HTERT RPE-1 (cell line): Measurements from ENCODE around the gene NBEA.
"Not testable (repeated sequence)": the region's sequence is repeated elsewhere in the genome, so short reads cannot be mapped to it uniquely, and the experiment has no call there.

Experiments
- in situ Hi-C: fragments of 300-500 bp; cut with MboI; formaldehyde crosslinking; loops from 4 replicates; pipeline ENCODE4 v1.14.3; 2020; ENCODE audit warnings: low sequenced_read_pairs

Gene NBEA, protein sequence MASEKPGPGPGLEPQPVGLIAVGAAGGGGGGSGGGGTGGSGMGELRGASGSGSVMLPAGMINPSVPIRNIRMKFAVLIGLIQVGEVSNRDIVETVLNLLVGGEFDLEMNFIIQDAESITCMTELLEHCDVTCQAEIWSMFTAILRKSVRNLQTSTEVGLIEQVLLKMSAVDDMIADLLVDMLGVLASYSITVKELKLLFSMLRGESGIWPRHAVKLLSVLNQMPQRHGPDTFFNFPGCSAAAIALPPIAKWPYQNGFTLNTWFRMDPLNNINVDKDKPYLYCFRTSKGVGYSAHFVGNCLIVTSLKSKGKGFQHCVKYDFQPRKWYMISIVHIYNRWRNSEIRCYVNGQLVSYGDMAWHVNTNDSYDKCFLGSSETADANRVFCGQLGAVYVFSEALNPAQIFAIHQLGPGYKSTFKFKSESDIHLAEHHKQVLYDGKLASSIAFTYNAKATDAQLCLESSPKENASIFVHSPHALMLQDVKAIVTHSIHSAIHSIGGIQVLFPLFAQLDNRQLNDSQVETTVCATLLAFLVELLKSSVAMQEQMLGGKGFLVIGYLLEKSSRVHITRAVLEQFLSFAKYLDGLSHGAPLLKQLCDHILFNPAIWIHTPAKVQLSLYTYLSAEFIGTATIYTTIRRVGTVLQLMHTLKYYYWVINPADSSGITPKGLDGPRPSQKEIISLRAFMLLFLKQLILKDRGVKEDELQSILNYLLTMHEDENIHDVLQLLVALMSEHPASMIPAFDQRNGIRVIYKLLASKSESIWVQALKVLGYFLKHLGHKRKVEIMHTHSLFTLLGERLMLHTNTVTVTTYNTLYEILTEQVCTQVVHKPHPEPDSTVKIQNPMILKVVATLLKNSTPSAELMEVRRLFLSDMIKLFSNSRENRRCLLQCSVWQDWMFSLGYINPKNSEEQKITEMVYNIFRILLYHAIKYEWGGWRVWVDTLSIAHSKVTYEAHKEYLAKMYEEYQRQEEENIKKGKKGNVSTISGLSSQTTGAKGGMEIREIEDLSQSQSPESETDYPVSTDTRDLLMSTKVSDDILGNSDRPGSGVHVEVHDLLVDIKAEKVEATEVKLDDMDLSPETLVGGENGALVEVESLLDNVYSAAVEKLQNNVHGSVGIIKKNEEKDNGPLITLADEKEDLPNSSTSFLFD (N-terminal part only)

GRCh38 chr13:34941835-34942731, at the start of gene NBEA:
NBEA (plus strand) TSS chr13:34942270; CDS start chr13:34942821, 551 bp downstream.
- in situ Hi-C loops: no loop called here

DNA sequence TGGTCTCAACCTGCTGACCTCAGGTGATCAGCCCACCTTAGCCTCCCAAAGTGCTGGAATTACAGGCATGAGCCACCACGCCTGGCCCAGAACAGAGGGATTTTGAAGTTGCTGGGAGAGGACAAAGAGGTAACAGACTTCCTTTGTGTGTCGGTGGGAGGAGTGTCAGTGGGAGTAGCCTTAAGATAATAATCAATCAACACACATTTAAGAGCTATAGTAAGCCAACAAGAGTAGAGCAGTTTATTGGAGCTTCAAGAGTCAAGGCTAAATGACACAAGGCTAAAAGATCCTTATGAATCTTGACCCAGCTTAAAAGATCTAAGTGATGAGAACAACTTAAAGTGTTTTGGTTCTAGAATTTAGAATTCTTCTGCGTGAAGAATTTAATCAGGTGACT, 47.3 kb upstream of the NBEA start:
- in situ Hi-C loops: no loop called here

DNA sequence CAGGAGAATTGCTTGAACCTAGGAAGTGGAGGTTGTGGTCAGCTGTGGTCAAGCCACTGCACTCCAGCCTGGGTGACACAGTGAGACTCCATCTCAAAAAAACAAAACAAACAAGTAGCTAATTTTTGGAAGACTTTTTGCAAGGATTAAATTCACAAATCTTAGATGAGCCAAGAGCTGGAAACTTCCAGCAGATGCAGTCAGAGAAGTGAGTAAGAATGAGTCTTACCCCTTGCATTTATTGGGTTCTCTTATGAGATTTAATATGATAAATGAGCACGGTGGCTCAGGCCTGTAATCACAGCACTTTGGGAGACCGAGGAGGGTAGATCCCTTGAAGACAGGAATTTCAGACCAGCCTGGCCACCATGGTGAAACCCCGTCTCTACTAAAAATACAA, 44.9 kb upstream of the NBEA start:
- in situ Hi-C loops: no loop called here

DNA sequence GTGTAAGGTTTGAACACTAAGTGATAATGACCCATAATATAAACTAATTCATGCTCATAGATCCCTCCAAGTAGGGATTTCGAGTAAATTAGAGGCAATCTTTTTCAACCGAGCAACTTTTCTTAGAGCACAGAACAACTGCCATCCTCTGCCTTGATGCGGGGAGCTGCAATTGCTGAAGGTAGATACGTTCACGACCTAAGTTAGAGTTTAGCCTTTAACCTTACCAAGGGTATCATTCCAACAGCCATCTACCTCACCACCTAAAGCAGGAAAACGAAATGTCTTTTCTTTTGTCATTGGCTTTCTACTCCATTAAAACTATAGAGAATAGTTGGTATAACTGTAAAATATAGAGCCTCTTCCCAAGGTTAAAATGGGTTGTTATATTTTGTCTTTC, 42.2 kb upstream of the NBEA start:
- in situ Hi-C loops: no loop called here

DNA sequence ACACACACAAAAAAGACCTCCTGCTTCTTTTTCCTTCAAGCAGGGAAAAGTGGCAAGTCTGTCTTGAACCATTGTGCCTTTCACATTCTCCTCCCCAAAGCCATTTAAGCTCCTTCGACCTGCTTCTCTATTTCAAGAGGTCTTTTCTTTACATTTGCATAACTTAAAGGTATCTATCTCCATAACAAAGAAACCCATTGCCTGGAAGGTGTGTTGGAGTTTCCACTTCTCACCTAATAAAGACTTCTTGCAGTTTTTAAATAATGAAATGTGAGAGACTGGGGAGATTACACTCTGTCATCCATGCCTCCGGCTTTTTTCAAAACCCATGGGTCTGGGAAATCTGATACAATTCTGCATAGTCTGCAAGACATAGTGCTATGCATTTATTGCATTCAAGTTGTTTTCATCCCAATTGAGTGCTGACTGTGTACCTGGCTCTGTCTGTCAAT, 41.8 kb upstream of the NBEA start:
- in situ Hi-C loops: no loop called here

DNA sequence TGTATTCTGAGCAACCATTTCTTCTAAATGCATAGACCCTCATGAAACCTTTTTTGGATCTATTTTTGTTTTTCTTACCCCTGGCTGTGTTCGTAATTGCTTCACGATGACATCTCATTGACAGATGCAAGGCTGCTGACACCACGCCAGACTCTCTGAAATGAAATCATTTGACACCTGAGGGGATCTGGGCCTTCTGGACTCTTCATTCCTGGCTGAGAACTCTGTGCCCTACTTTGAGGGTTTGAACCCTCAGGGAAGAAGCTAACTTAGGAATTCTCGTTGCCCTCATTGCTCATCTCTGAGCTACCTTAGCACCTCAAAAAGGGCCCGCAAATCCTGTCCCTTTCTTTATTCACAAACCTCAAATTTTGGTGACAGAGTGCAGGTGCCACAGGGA, 40.5 kb upstream of the NBEA start:
- in situ Hi-C loops: no loop called here

GRCh38 chr13:34911159-34911558, 30.9 kb upstream of the NBEA start:
- in situ Hi-C loops: no loop called here

- in situ Hi-C loops: no loop called here
Measured at GRCh38 chr13:34913040-34913439, 29.0 kb upstream of the NBEA start.

DNA sequence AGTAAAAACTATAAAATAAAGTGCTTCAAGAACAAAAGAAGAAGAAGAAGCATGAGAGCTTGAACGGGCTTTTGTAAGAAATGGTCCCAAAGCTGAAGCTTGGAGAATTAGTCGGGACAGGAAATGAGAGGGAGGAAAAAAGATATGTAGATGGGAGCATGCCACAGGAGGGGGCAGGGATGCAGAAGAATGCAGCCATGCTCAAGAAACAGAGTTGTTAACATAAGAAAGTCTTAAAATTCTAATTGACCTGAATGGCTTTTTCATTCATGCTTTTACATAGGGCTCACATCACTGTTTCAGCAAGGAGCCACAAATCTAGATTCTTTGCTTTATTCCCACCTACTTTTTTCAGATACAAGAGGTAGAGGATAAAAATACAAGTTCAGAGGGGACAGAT, 27.7 kb upstream of the NBEA start:
- in situ Hi-C loops: no loop called here

GRCh38 chr13:34926508-34926907, 15.6 kb upstream of the NBEA start:
- in situ Hi-C loops: no loop called here

DNA sequence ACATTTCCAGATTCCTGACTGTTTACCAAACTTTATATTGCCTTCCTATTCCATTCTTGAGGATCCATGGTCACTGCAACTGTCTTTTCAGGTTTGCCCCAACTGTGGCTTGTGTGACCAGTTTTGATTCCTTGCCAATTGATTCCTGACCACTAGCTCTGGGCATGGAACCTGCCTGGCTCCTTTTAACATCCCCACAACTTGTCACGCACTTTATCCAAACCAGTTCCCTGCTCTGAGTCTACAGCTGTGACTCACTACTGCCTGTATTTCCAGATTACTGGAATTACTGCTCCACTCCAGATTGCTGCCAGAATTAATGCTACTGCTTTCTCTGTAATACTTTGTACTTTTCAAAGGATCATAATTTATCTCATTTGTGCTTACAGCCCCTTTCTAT, 13.4 kb upstream of the NBEA start:
- in situ Hi-C loops: not testable (repeated sequence)

DNA sequence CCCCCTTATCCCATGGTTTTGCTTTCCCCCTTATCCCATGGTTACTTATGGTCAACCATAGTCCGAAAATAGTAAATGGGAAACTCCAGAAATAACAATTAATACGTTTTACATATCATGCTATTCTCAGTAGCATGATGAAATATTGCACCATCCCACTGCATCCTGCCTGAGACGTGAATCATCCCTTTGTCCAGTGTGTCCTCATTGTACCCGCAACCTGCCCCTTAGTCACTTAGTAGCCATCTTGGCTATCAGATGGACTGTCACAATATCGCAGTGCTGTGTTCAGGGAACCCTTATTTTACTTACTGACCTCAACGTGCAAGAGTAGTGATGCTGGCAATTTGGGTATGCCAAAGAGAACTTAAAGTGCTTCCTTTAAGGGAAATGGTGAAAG, 10.5 kb upstream of the NBEA start:
- in situ Hi-C loops: no loop called here

GRCh38 chr13:34933349-34933748, 8.7 kb upstream of the NBEA start:
- in situ Hi-C loops: no loop called here

DNA sequence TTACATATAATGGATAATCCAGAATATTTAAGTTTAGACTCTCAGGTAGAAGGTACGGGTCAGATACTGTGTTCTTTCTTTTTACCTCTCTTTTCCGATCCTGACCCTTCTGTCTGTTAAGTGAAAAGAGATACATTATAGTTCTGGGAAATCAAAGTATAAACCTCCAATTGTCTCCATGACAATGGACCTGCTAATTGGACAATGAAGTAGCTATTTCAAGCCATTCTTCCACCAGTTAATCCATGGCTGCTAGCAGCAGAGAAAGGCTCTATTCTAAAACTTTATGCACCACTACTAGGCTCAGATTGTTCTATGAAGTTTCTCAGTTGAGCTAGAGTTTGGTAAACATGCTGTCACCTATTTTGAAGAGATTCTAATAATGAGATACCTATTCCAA, 8.3 kb upstream of the NBEA start:
- in situ Hi-C loops: no loop called here

- in situ Hi-C loops: no loop called here
Measured at GRCh38 chr13:34935841-34936240, 6.2 kb upstream of the NBEA start.

- in situ Hi-C loops: no loop called here
Measured at GRCh38 chr13:34939771-34940170, 2.3 kb upstream of the NBEA start.

- in situ Hi-C loops: no loop called here
Measured at GRCh38 chr13:34941436-34941834, 635 bp upstream of the NBEA start.

DNA sequence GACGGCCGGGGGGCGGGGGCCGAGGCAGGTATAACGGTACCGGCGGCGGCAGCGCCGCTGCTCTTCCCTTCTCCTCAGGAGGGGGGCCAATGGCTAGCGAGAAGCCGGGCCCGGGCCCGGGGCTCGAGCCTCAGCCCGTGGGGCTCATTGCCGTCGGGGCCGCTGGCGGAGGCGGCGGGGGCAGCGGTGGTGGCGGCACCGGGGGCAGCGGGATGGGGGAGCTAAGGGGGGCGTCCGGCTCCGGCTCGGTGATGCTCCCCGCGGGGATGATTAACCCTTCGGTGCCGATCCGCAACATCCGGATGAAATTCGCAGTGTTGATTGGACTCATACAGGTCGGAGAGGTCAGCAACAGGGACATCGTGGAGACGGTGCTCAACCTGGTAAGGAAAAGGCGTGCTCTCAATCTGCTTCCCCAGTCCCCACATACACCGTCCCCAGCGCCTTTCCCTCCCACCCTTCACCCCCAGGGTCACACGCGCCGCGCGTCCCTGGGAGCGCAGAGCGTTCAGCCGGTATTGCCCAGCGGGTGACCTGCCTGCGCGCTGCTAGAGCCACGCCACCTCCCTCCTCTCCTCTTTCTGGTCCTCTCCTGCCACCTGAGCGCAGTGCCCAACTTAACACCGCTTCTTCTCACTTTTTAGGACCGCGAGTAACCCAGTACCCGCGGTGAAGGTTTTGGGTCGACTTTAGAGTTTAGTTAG, 814 bp downstream of the NBEA start:
- in situ Hi-C loops: no loop called here

GRCh38 chr13:34943436-34944273, 1.6 kb downstream of the NBEA start:
- in situ Hi-C loops: no loop called here
